Suprapubic skin (tissue), 4 donors: ENCODE data around the gene KPTN.

Experiments used
- EP300 ChIP-seq: sonication (generic); formaldehyde crosslinking; IDR thresholded peaks from one replicate; pipeline ENCODE4 v1.6.1; 2017; ENCODE audit warnings: antibody characterized with exemption
- POLR2A ChIP-seq, 2 donors: fragments of 450-650 bp; IDR thresholded peaks; one replicate each; pipeline ENCODE4 v1.6.1; 2017; ENCODE audit warnings: antibody characterized with exemption in 2 of 2, mild to moderate bottlenecking in 2 of 2, moderate library complexity in 2 of 2
- POLR2AphosphoS5 ChIP-seq, 3 donors: sonication (generic); formaldehyde crosslinking; IDR thresholded peaks; one replicate each; pipeline ENCODE4 v1.6.1; 2017; ENCODE audit warnings: antibody characterized with exemption in 3 of 3
- TF ChIP-seq, protein P1 (sequence below), 2 donors: fragments of 200-600 bp in 1 of 2; fragments of 450-650 bp in 1 of 2; sonication (generic) in 1 of 2; IDR thresholded peaks; one replicate each; pipeline ENCODE4 v1.5.1; 2016 to 2019; ENCODE audit warnings: antibody characterized with exemption in 2 of 2, mild to moderate bottlenecking in 1 of 2, moderate library complexity in 1 of 2

DNA sequence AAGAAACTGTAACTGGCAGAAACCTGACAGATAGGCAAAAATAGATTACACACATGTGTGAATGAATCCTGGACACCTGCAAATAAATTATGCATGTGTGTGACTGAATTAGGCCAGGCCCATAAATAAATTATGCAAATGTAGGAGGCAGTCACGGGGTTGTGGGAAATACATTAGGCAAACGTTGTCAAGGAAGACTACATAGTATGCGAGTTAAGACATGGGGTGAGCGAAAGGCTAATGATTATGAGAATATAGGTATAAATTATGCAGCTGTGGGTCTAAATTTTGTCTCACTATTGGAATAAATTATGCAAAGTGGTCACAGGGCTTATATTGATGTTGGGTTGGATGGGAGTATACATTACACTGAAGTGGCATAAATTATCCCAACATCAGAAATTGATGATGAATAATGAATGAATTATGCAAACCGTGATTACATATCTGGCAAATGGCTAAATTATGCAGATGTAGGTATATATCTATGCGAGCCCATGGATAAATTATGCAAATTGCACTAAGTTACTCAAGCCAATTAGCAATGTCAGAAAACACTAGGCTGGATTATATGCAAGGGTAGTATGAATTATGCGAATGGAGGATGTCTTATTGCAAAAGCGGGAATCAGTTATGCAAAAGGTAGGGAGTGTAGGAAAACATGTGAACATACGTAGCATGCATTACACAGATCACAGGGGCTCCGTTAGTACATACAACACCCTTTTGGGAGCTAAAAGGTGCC, 19.2 kb downstream of the KPTN start:
- TF ChIP-seq POLR2A (IDR thresholded peaks at IDR 0.05) = no peak
- TF ChIP-seq, protein P1, sequence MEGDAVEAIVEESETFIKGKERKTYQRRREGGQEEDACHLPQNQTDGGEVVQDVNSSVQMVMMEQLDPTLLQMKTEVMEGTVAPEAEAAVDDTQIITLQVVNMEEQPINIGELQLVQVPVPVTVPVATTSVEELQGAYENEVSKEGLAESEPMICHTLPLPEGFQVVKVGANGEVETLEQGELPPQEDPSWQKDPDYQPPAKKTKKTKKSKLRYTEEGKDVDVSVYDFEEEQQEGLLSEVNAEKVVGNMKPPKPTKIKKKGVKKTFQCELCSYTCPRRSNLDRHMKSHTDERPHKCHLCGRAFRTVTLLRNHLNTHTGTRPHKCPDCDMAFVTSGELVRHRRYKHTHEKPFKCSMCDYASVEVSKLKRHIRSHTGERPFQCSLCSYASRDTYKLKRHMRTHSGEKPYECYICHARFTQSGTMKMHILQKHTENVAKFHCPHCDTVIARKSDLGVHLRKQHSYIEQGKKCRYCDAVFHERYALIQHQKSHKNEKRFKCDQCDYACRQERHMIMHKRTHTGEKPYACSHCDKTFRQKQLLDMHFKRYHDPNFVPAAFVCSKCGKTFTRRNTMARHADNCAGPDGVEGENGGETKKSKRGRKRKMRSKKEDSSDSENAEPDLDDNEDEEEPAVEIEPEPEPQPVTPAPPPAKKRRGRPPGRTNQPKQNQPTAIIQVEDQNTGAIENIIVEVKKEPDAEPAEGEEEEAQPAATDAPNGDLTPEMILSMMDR (IDR thresholded peaks at IDR 0.05) = no peak
- no peak for TF ChIP-seq EP300
- no peak for TF ChIP-seq POLR2AphosphoS5 (IDR thresholded peaks at IDR 0.05)
